NB4 (cell line): ENCODE results near the gene CCDC91.

Experiments
- DNase-seq: peaks from one replicate; pipeline ENCODE4 v3.0.0; 2010; ENCODE audit warnings: low read depth
- H3K4me3 ChIP-seq: one replicate; pipeline ENCODE4 v1.5.1; 2011; ENCODE audit warnings: mild to moderate bottlenecking, low read depth, low read length, moderate library complexity
- CTCF ChIP-seq: IDR thresholded peaks from one replicate; pipeline ENCODE4 v1.5.1; 2012; ENCODE audit warnings: low read depth, low read length
- MAX ChIP-seq: IDR thresholded peaks from 2 replicates; pipeline ENCODE4 v1.6.1; 2011; ENCODE audit warnings: low read depth, low read length
- MYC ChIP-seq: IDR thresholded peaks from 2 replicates; pipeline ENCODE4 v1.6.1; 2011; ENCODE audit warnings: low read depth, low read length
- POLR2A ChIP-seq: IDR thresholded peaks from 2 replicates; pipeline ENCODE4 v1.6.1; 2011; ENCODE audit warnings: mild to moderate bottlenecking; ENCODE audit not compliant: insufficient read length; ENCODE audit errors: extremely low read depth

The CCDC91 gene

GRCh38 chr12:28349196-28349595, 158.9 kb downstream of the CCDC91 start:
- H3K4me3 ChIP-seq: no peak overlapping the region
- TF ChIP-seq POLR2A (no peak), CTCF (no peak), MAX (no peak), MYC (no peak)
- DNase-seq: no peak

DNA sequence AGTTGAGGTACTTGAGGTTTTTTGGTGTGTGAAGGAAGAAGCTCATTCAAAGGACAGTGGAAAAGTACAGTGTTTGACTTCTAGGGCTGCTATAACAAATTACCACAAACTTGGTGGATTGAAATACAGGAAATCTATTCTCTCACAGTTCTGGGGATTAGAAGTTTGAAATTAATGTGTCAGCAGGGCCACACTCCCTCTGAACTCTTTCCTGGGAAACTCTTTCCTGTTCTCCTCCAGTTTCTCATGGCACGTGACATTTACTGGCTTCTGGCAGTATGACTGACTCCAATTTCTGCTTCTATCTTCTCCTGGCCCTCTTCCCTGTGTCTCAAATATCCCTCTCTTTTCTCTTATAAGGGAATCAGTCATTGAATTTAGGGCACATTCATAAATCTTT, 160.2 kb downstream of the CCDC91 start:
- H3K4me3 ChIP-seq: no peak overlapping the region
- TF ChIP-seq CTCF (no peak), MAX (no peak), MYC (no peak), POLR2A (no peak)
- no peak for DNase-seq

GRCh38 chr12:28351414-28351813, 161.2 kb downstream of the CCDC91 start:
- H3K4me3 ChIP-seq: no peak overlapping the region
- TF ChIP-seq CTCF (no peak), MYC (no peak), POLR2A (no peak), MAX (no peak)
- no peak for DNase-seq

DNA sequence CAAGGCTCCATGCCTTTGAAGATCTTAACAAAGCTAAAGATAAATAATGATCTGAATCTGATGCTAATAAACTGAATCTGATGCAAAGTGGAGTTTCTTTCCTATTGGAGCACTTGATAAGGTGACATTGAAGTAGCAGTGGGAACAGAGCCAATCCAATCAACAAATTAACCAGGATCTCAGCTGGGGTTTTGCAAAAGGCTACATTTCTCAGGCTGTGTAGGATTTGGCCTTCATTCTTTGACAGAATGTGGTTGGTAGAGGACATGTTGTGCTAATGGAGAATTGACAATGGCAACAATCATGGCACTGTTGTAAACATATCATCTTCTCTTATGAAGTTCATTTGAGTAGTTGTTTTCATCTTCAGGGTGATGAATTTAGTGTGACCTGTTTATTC, 164.9 kb downstream of the CCDC91 start:
- H3K4me3 ChIP-seq: no peak overlapping the region
- no peak for TF ChIP-seq POLR2A
- no peak for TF ChIP-seq CTCF
- no peak for TF ChIP-seq MYC
- no peak for TF ChIP-seq MAX
- DNase-seq: no peak

DNA sequence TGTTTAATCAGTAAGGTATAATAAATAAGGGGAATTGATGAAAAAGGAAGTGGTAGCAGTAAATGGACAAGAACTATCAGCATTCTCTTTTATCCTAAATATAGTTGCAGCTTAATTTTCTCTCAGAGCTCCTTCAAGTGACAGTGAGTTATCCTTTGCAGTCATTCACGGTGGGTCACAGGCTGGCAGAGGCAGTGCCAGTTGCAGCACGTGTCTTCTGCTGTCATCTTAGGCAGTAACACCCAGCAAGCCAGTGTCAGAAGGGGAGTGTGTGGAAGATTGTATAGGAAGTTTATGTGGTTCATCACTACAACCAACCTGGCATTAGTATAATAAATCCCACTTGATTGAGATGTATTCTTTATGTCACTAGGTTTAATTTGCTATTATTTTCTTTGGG, 170.0 kb downstream of the CCDC91 start:
- TF ChIP-seq CTCF (no peak), POLR2A (no peak), MYC (no peak), MAX (no peak)
- no peak for DNase-seq
- H3K4me3 ChIP-seq: no peak overlapping the region

GRCh38 chr12:28367326-28367725, 177.1 kb downstream of the CCDC91 start:
- TF ChIP-seq POLR2A (no peak), MAX (no peak), CTCF (no peak), MYC (no peak)
- no peak for DNase-seq
- no peak overlapping the region for H3K4me3 ChIP-seq
